KMS-11 (cell line): ENCODE data around the gene PLXDC2.

Source experiments
- H2AFZ ChIP-seq: fragments of 200-600 bp; sonication (generic); 2 replicates; pipeline ENCODE4 v1.6.1; 2016; ENCODE audit warnings: antibody characterized with exemption, mixed run types, low read depth
- H3K27ac ChIP-seq: fragments of 200-600 bp; sonication (generic); 2 replicates; pipeline ENCODE4 v1.6.1; 2016; ENCODE audit warnings: mild to moderate bottlenecking, mixed run types
- H3K27me3 ChIP-seq: fragments of 200-600 bp; sonication (generic); 2 replicates; pipeline ENCODE4 v1.6.1; 2017; ENCODE audit warnings: mild to moderate bottlenecking, low read depth, mixed run types, moderate library complexity; ENCODE audit not compliant: insufficient read depth
- H3K36me3 ChIP-seq: fragments of 200-600 bp; sonication (generic); 2 replicates; pipeline ENCODE4 v1.6.1; 2017; ENCODE audit warnings: mild to moderate bottlenecking, mixed run types; ENCODE audit not compliant: insufficient read depth
- H3K4me1 ChIP-seq: fragments of 200-600 bp; sonication (generic); 2 replicates; pipeline ENCODE4 v1.6.1; 2016; ENCODE audit warnings: mild to moderate bottlenecking, low read depth, mixed run types; ENCODE audit not compliant: poor library complexity, severe bottlenecking
- H3K4me2 ChIP-seq: fragments of 200-600 bp; sonication (generic); 2 replicates; pipeline ENCODE4 v1.7.0; 2016; ENCODE audit warnings: mild to moderate bottlenecking, mixed run types
- H3K4me3 ChIP-seq: fragments of 200-600 bp; sonication (generic); IDR thresholded peaks from 2 replicates; pipeline ENCODE4 v1.6.1; 2017; ENCODE audit warnings: low read depth, low read length, mixed read lengths; ENCODE audit not compliant: insufficient read depth
- H3K79me2 ChIP-seq: fragments of 200-600 bp; sonication (generic); 2 replicates; pipeline ENCODE4 v1.6.1; 2016; ENCODE audit warnings: low read depth, mixed run types; ENCODE audit not compliant: insufficient read depth
- H3K9ac ChIP-seq: fragments of 200-600 bp; sonication (generic); 2 replicates; pipeline ENCODE4 v1.6.1; 2016; ENCODE audit warnings: mild to moderate bottlenecking, mixed run types
- H4K20me1 ChIP-seq: fragments of 200-600 bp; sonication (generic); 2 replicates; pipeline ENCODE4 v1.6.1; 2016; ENCODE audit warnings: mild to moderate bottlenecking, mixed run types; ENCODE audit not compliant: insufficient read depth
- TF ChIP-seq, protein P1 (sequence below): fragments of 200-600 bp; sonication (generic); conservative IDR thresholded peaks from 2 replicates; pipeline ENCODE4 v1.6.1; 2017; ENCODE audit warnings: low read depth, mild to moderate bottlenecking, antibody characterized with exemption, low read length, moderate library complexity, mixed read lengths

Gene PLXDC2

GRCh38 chr10:19828278-19829049 is 12.2 kb downstream of the PLXDC2 start:
- Histone ChIP-seq H2AFZ (no peak overlapping the region), H3K4me2 (no peak overlapping the region), H3K9ac (no peak overlapping the region), H3K79me2 (no peaks in the 10 kb centered on the region), H4K20me1 (no peaks in the 10 kb centered on the region), H3K4me3 (no peak overlapping the region), H3K36me3 (no peaks in the 10 kb centered on the region), H3K27ac (no peak overlapping the region), H3K4me1 (no peaks in the 10 kb centered on the region), H3K27me3 (no peaks in the 10 kb centered on the region)
- TF ChIP-seq, protein P1, sequence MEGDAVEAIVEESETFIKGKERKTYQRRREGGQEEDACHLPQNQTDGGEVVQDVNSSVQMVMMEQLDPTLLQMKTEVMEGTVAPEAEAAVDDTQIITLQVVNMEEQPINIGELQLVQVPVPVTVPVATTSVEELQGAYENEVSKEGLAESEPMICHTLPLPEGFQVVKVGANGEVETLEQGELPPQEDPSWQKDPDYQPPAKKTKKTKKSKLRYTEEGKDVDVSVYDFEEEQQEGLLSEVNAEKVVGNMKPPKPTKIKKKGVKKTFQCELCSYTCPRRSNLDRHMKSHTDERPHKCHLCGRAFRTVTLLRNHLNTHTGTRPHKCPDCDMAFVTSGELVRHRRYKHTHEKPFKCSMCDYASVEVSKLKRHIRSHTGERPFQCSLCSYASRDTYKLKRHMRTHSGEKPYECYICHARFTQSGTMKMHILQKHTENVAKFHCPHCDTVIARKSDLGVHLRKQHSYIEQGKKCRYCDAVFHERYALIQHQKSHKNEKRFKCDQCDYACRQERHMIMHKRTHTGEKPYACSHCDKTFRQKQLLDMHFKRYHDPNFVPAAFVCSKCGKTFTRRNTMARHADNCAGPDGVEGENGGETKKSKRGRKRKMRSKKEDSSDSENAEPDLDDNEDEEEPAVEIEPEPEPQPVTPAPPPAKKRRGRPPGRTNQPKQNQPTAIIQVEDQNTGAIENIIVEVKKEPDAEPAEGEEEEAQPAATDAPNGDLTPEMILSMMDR: no peak

- Histone ChIP-seq H2AFZ (no peak overlapping the region), H3K9ac (no peak overlapping the region), H4K20me1 (no peaks in the 10 kb centered on the region), H3K27ac (no peak overlapping the region), H3K4me2 (no peak overlapping the region), H3K4me3 (no peak overlapping the region), H3K27me3 (no peaks in the 10 kb centered on the region), H3K4me1 (no peaks in the 10 kb centered on the region), H3K79me2 (no peaks in the 10 kb centered on the region), H3K36me3 (no peaks in the 10 kb centered on the region)
- TF ChIP-seq, protein P1: no peak
Measured at GRCh38 chr10:19832699-19833098, 16.5 kb downstream of the PLXDC2 start.

- TF ChIP-seq, protein P1: no peak
- H3K4me2 ChIP-seq: no peak overlapping the region
Measured at GRCh38 chr10:19833170-19833824, 17.1 kb downstream of the PLXDC2 start.

DNA sequence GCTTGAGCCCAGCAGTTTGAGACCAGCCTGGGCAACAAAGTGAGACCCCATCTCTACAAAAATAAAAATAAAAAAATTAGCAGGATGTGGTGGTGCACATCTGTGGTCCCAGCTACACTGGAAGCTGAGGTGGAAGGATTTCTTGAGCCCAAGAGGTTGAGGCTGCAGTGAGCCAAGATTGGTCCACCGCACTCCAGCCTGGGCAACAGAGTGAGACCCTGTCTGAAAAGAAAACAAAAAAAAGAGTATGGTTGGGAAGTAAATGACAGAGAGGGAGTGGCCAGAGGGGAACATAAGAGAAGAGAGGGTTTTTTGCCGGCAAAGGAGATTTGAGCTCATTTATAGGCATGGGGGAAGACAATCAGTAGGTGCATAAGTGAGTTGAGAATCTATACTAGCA is 19.7 kb downstream of the PLXDC2 start:
- Histone ChIP-seq H3K27me3 (no peaks in the 10 kb centered on the region), H3K27ac (no peak overlapping the region), H4K20me1 (no peaks in the 10 kb centered on the region), H3K36me3 (no peaks in the 10 kb centered on the region), H3K79me2 (no peaks in the 10 kb centered on the region), H2AFZ (no peak overlapping the region), H3K4me1 (no peaks in the 10 kb centered on the region), H3K4me2 (no peak overlapping the region), H3K4me3 (no peak overlapping the region), H3K9ac (no peak overlapping the region)
- TF ChIP-seq, protein P1: no peak

More at GRCh38 chr10:19833170-19833824, 17.1 kb downstream of the PLXDC2 start:
- H3K4me3 ChIP-seq: no peak overlapping the region
- H3K9ac ChIP-seq: no peak overlapping the region
- H4K20me1 ChIP-seq: no peaks in the 10 kb centered on the region
- H3K36me3 ChIP-seq: no peaks in the 10 kb centered on the region
- H3K27ac ChIP-seq: no peak overlapping the region
- H3K27me3 ChIP-seq: no peaks in the 10 kb centered on the region
- H3K4me1 ChIP-seq: no peaks in the 10 kb centered on the region
- H2AFZ ChIP-seq: no peak overlapping the region
- H3K79me2 ChIP-seq: no peaks in the 10 kb centered on the region
